ENCODE results near the gene ADAMTS17. TPM values are rescaled to one million over a fixed set of nuclear protein-coding genes. Genes with fewer than 3 reads are reported as not detected.

The ADAMTS17 gene
- total and polyA plus RNA-seq, 9 of the 15 experiments (the other 6 are each of a cell fraction or from before 2014, with no cell fraction given), result 0.01 to 0.14 (median 0.07) TPM; not detected in 6

- TF ChIP-seq RREB1 (CRISPR knock-in tag; IDR thresholded peaks at IDR 0.05), result no peak
These were observed 50.7 kb downstream of the ADAMTS17 start (continued) for GRCh38 chr15:100291106-100291505.

GRCh38 chr15:100285641-100286295 lies 56.0 kb downstream of the ADAMTS17 start:
- no peak for FAIRE-seq
- CTCF ChIA-PET (ENCODE audit: low intra/inter-chr PET ratio), result no interaction called here
- in situ Hi-C loops (cut with MboI), result no loop called here

More at GRCh38 chr15:100285641-100286295, 56.0 kb downstream of the ADAMTS17 start:
- no peaks in the 10 kb centered on the region for H3K4me1 ChIP-seq (replicated peaks in 1 of 2; ENCODE audit: control insufficient read depth in 2 of 2, insufficient read depth in 2 of 2, low read length in 2 of 2)
- no peaks in the 10 kb centered on the region for H3K79me2 ChIP-seq (ENCODE audit: control insufficient read depth, insufficient read depth, low read length)
- WGBS (ENCODE audit: insufficient coverage, low coverage, missing lambda C conversion rate), result 2% methylated on average over 13 of the region's 15 CpGs
- H3K9me1 ChIP-seq (ENCODE audit: control insufficient read depth, insufficient read depth, low read length), result no peaks in the 10 kb centered on the region
- H3K9ac ChIP-seq (ENCODE audit: insufficient read depth in 1 of 2, low read depth in 2 of 2, low read length in 2 of 2), result no peak overlapping the region; a peak in 1 of 4 replicates
- H3K9me3 ChIP-seq (replicated peaks; ENCODE audit: control insufficient read depth, insufficient read depth, low read depth, low read length), result no peaks in the 10 kb centered on the region
- no peak for DNase-seq (ENCODE audit: extremely low read depth in 1 of 4, low spot score in 3 of 4)
- H3K36me3 ChIP-seq (ENCODE audit: control insufficient read depth, insufficient read depth, low read length), result no peaks in the 10 kb centered on the region
- no TSS peak for BruUV-seq (replicated peaks)
- POLR2A ChIA-PET, result no interaction called here
- no peak overlapping the region for H3K4me2 ChIP-seq (ENCODE audit: insufficient read depth, low read length)
- no peak overlapping the region for H3K27ac ChIP-seq (ENCODE audit: extremely low read depth, low read depth, low read length)
- no peaks in the 10 kb centered on the region for H4K20me1 ChIP-seq (replicated peaks; ENCODE audit: control insufficient read depth, insufficient read depth, low read length)
- intact Hi-C loops (cut with micrococcal nuclease), result no loop called here
- H2AFZ ChIP-seq (ENCODE audit: low read depth, low read length), result no peak overlapping the region
- ATAC-seq, result no peak
- TF ChIP-seq NCOA6 (IDR thresholded peaks at IDR 0.05) (no peak), ZNF408 (CRISPR knock-in tag; IDR thresholded peaks at IDR 0.05; ENCODE audit: low read depth) (no peak), POLR3G (IDR thresholded peaks at IDR 0.05; ENCODE audit: extremely low read depth, insufficient read length, insufficient replicate concordance) (no peak), ZNF444 (CRISPR knock-in tag; IDR thresholded peaks at IDR 0.05) (no peak)
- H3K27me3 ChIP-seq (ENCODE audit: control insufficient read depth in 2 of 2, insufficient read depth in 2 of 2, low read length in 2 of 2), result peaks cover 0 to 29% of the 10 kb centered on the region in 2 experiments; a peak in 2 of 5 replicates
- H3K4me3 ChIP-seq, result no peak overlapping the region
